ENCODE measurements around the gene SKAP1.
A peak's percentile ranks its signal among the peaks of the same experiment; 100 is the strongest.

The SKAP1 gene

DNA sequence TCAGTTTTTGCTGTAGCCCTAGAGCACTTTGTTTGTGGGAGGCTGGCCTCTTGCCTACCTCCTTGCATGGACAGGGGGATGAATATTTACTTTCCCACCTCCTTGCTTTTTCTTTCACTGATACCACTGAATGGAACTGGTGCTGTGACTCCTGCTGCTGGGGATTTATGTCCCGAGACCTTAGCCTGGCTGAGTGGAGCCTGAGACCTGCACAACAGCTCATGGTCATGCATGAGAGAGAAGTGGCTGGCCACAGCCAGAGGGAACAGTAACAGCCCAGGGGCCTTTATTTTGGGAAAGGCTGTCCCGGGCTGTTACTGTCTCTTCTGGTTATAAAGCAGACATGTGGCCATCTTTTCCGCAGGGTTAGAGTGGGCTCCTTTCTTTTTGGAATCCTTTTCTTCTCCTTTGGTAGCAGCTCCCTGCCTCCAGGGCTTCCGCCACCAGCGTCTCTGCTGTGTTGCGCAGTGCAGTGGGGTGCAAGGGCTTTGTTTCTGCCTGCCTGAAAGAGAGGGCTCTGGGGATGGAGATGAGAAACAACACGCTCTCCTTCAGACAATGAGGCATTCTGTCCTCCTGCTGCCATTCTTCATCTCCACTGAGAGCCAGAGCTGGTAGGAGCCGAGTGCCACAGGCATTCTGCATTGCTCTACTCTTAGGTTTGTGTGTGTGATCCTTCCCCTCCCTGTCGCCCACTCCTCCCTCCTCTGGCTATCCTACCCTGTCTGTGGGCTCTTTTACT lies 307.9 kb downstream of the SKAP1 start:
- DNase-seq (ENCODE audit: extremely low read depth, low read depth), result no peak
- no peak for TF ChIP-seq CTCF (IDR thresholded peaks at IDR 0.05; ENCODE audit: low read depth, low read length)

GRCh38 chr17:48113201-48113676 lies 316.8 kb downstream of the SKAP1 start:
- no peak for TF ChIP-seq CTCF (IDR thresholded peaks at IDR 0.05; ENCODE audit: low read depth, low read length)
- DNase-seq (ENCODE audit: extremely low read depth, low read depth), result no peak

DNA sequence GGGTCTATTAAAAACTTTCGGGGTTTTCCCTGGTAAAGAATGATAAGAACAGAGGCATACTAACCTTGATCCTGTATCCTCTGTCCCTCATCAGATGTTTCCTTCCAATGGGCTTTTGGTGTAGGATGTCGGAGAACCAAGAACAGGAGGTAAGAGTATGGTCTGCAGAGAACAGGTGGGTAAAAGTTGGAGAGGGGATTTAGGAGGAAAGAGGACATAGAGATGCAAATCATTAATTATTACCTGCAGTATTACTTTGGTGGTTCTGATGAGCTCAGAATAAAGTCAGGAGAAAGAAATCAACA lies 318.1 kb downstream of the SKAP1 start:
- no peak for TF ChIP-seq CTCF (IDR thresholded peaks at IDR 0.05; ENCODE audit: low read depth, low read length)
- no peak for DNase-seq (ENCODE audit: extremely low read depth, low read depth)

- no peak for DNase-seq (ENCODE audit: extremely low read depth, low read depth)
- TF ChIP-seq CTCF (IDR thresholded peaks at IDR 0.05; ENCODE audit: low read depth, low read length), result no peak
These were observed 319.3 kb downstream of the SKAP1 start for GRCh38 chr17:48110761-48111160.

- peak; percentile 35 for DNase-seq (ENCODE audit: extremely low read depth, low read depth)
These were observed 322.6 kb downstream of the SKAP1 start, which contains the start of gene SNX11 for GRCh38 chr17:48107137-48108055. Gene SNX11, plus strand, starts transcription at chr17:48107766. Its CDS starts 4,278 bp downstream, at chr17:48112044.

DNA sequence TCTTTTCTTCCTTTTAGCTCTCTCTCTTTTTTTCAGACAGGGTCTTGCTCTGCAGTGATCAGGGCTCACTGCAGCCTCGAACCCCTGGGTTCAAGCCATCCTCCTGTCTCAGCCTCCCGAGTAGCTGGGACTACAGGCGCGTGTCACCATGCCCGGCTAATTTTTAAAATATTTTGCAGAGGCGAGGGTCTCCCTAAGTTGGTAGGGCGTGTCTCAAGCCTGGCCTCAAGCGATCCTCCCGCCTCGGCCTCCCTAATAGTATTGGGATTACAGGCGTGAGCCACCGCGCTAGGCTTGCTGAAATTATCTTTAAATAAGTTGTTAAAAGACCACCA lies 323.2 kb downstream of the SKAP1 start:
- DNase-seq (ENCODE audit: extremely low read depth, low read depth), result no peak
- no peak for TF ChIP-seq CTCF (IDR thresholded peaks at IDR 0.05; ENCODE audit: low read depth, low read length)

More at GRCh38 chr17:48107137-48108055, 322.6 kb downstream of the SKAP1 start, which contains the start of gene SNX11:
- TF ChIP-seq CTCF (IDR thresholded peaks at IDR 0.05; ENCODE audit: low read depth, low read length), result no peak; the same call in 1 of the 2 replicates

DNA sequence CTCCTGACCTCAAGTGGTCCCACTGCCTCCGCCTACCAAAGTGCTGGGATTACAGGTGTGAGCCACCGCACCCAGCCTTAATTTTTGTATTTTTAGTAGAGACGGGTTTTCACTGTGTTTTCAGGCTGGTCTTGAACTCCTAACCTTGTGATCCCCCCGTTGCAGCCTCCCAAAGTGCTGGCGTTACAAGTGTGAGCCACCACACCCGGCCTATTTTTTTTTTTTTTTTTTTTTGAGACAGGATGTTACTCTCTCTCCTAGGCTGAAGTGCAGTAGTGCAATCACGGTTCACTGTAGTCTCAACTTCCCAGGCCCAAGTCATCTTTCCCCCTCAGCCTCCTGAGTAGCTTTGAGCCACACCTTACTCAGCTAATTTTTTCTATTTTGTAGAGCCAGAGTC lies 325.6 kb downstream of the SKAP1 start:
- TF ChIP-seq CTCF (IDR thresholded peaks at IDR 0.05; ENCODE audit: low read depth, low read length), result no peak
- DNase-seq (ENCODE audit: extremely low read depth, low read depth), result no peak

All from AG09319 (cell line).